GM21390 (cell line): ENCODE results near the gene FAM78B.

ENCODE experiments used
- ATAC-seq: cut with Tn5 transposase; IDR thresholded peaks from one replicate; pipeline ENCODE4 v1.9.1; 2021; ENCODE audit not compliant: unreplicated experiment

FAM78B gene

GRCh38 chr1:166166698-166167571 is at the start of gene FAM78B:
Gene FAM78B (minus strand): TSS chr1:166167001. CDS start chr1:166166248, 753 bp downstream.
- peak; percentile 39 for ATAC-seq

- no peak for ATAC-seq
These were observed 35.7 kb upstream of the FAM78B start for GRCh38 chr1:166202546-166202945.

- ATAC-seq: no peak
These were observed 33.9 kb upstream of the FAM78B start for GRCh38 chr1:166200743-166201142.

GRCh38 chr1:166197597-166197996 is 30.8 kb upstream of the FAM78B start:
- no peak for ATAC-seq

GRCh38 chr1:166197141-166197540 is 30.3 kb upstream of the FAM78B start:
- ATAC-seq: no peak

GRCh38 chr1:166193057-166193698 is 26.4 kb upstream of the FAM78B start:
- ATAC-seq: no peak

- no peak for ATAC-seq
These were observed 23.6 kb upstream of the FAM78B start for GRCh38 chr1:166190400-166190799.

GRCh38 chr1:166189126-166189525 is 22.3 kb upstream of the FAM78B start:
- no peak for ATAC-seq

- no peak for ATAC-seq
These were observed 18.7 kb upstream of the FAM78B start for GRCh38 chr1:166185526-166185925.

- no peak for ATAC-seq
These were observed 18.1 kb upstream of the FAM78B start for GRCh38 chr1:166184897-166185296.

- ATAC-seq: no peak
These were observed 17.2 kb upstream of the FAM78B start for GRCh38 chr1:166184012-166184411.

- peak; percentile 72 for ATAC-seq
These were observed 15.5 kb upstream of the FAM78B start for GRCh38 chr1:166182281-166182680.

- no peak for ATAC-seq
These were observed 9.6 kb upstream of the FAM78B start for GRCh38 chr1:166176416-166176815.

GRCh38 chr1:166175032-166175431 is 8.2 kb upstream of the FAM78B start:
- ATAC-seq: no peak

- no peak for ATAC-seq
These were observed 7.3 kb upstream of the FAM78B start for GRCh38 chr1:166174108-166174507.

- no peak for ATAC-seq
These were observed 5.3 kb upstream of the FAM78B start for GRCh38 chr1:166172106-166172505.

GRCh38 chr1:166170726-166171125 is 3.9 kb upstream of the FAM78B start:
- no peak for ATAC-seq

GRCh38 chr1:166170075-166170474 is 3.3 kb upstream of the FAM78B start:
- peak; percentile 47 for ATAC-seq

GRCh38 chr1:166169182-166169581 is 2.4 kb upstream of the FAM78B start:
- no peak for ATAC-seq

- no peak for ATAC-seq
These were observed 748 bp upstream of the FAM78B start for GRCh38 chr1:166167572-166167925.

GRCh38 chr1:166166329-166166697 is 488 bp downstream of the FAM78B start:
- ATAC-seq: peak; percentile 8

- peak; percentile 7 for ATAC-seq
These were observed 1.0 kb downstream of the FAM78B start for GRCh38 chr1:166165661-166166328.
